ENCODE data around the gene RRAGD.

RRAGD gene

DNA sequence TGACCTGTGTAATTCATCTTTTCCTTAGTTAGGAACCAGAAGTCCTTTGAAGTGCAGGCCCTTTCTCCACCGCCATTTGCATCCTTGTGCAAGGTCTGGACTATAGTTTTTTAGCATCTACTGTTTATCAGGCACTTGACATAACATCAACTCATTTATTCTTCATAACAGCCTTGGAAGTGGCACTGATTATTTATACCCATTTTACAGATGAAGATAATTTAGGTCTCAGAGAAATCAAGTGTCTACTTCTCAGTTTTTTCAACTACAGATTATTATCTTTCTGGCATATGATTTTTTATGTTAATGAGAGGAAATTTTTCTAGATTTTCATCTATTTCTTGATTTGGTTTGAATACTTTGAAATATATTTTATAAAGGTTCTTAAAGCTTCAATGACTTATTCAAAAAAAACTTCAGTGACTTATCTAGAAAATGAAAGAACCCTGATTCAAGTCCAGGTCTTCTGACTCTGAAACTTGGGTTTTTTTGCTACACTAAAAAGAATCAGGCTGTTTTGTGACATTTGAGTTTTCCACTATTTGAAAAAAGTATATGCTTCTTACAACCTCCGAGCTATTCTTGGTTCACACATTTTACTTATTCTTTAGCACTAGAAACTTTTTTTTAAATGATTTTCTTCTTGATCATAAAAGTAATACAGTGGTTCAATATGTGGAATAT is 56.4 kb downstream of the RRAGD start:
- Histone ChIP-seq H3K4me1 (ENCODE audit: insufficient read depth, low read length) (peaks cover 11% of the 10 kb centered on the region; the same call in 1 of the 2 replicates), H3K36me3 (ENCODE audit: insufficient read depth, low read length) (no peaks in the 10 kb centered on the region), H3K4me3 (ENCODE audit: low read length) (no peak overlapping the region), H3K9ac (ENCODE audit: low read depth, low read length) (no peak overlapping the region), H3K27ac (ENCODE audit: low read depth, low read length) (no peak overlapping the region), H3K9me3 (ENCODE audit: insufficient read depth, low read depth, low read length) (no peaks in the 10 kb centered on the region), H3K27me3 (ENCODE audit: insufficient read depth, low read length) (peaks cover 27% of the 10 kb centered on the region)
- WGBS, result 76% methylated on average over 1 of the region's 2 CpGs

DNA sequence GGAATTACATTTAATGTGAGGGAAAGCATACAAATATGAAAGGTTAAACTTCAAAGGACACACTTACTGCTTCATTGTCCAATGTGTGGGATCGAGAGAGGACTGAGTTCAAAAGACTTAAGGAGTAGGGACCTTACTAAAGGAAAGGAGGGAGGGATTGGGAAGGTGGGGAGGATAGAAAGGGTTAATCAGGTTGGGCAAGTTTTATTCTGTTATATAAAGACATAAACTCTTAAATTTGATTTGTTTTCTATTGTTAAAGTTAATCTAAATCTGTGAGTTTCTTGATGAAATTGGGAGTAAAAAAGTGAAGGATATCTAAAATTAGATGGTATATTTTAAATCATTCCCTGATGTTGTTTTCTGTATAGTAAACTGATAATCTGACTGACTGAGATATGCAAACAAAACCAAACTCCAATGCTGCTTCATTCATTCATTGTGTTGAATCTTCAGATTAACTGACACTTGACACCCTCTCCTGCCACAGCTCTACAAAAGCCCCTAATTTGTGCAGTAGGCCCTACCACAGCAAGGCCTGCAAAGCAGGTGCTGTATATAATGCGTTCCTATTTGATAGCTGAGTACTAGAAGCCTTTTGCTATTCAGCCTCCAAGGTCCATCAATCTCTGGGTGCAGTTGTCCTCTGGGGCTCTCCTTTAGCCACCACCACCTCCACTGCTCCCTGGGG is 58.2 kb downstream of the RRAGD start:
- H3K4me3 ChIP-seq (ENCODE audit: low read length), result no peak overlapping the region

DNA sequence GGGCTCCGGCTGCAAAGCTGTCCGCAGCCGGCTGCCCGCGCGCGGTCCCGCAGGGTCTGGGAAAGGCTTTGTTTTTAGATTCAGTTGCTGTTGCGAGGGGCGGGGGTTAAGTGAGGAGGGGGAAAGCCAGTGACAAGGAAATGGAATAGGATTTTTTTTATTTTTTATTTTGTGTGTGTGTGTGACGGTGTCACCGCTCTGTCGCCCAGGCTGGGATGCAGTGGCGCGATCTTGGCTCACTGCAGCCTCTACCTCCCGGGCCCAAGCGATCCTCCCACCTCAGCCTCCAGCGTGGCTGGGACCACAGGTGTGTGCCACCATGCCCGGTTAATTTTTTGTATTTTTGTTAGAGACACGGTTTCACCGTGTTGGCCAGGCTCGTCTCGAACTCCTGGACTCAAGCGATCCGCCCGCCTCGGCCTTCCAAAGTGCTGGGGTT is 58.9 kb downstream of the RRAGD start:
- peak overlapping the region; percentile 97 for H3K9ac ChIP-seq (ENCODE audit: low read depth, low read length)

More for the DNA sequence above, 58.2 kb downstream of the RRAGD start:
- H3K9ac ChIP-seq (ENCODE audit: low read depth, low read length), result no peak overlapping the region
- WGBS, result 87% methylated on average over 2 of the region's 2 CpGs
- peaks cover 6% of the 10 kb centered on the region; the same call in 1 of the 2 replicates for H3K4me1 ChIP-seq (ENCODE audit: insufficient read depth, low read length)
- H3K9me3 ChIP-seq (ENCODE audit: insufficient read depth, low read depth, low read length), result no peaks in the 10 kb centered on the region
- H3K36me3 ChIP-seq (ENCODE audit: insufficient read depth, low read length), result no peaks in the 10 kb centered on the region
- H3K27me3 ChIP-seq (ENCODE audit: insufficient read depth, low read length), result peaks cover 27% of the 10 kb centered on the region
- H3K27ac ChIP-seq (ENCODE audit: low read depth, low read length), result no peak overlapping the region

DNA sequence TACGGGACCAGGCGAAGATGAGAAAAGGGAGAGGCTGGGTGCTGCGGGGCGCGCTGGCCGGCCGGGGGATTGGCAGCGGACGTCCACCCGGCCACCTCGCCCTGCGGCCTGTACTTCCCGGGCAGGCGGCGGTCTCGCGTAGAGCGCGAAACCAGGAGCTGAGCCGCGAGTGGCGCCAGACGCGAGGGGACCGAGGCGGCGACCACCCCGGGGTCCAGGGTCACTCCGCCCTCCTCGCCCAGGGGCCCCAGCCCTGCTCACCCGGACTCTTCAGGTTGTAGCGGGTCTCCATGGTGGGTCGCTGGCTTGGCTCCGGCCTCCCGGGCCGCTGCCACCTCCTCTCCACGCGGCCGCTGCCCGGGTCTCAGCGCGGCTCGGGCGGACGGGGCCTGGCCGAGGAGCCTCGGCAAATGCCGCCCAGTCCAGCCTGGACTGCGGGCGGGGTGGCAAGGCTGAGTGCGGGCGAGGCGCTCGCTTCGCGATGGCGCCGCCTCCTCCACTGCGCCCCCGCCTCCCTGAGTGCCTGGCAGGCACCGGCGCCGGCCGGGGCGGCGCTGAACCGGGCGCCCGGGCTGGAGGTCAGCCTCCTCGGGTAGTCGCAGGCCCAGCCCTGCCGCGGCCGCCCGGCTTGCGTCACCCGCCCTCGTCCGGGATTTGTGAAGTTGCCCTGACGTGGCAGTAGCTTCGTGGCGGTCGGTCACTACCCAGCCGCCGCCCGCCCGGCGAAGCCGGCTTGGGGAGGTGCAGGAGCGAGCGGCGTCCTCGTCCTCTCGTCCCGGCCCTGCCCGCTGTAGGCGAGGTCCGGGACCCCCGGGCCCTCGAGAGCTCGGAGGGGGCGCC is 59.6 kb downstream of the RRAGD start, which contains the start of gene UBE2J1:
TSS of gene UBE2J1 (minus strand) at position 445 of the 840 bp plus-strand sequence. CDS start at position 292, 153 bp downstream.
- whole genome bisulfite sequencing, result under 1% methylated on average over 102 of the region's 102 CpGs
- H3K9me3 ChIP-seq (ENCODE audit: insufficient read depth, low read depth, low read length), result no peaks in the 10 kb centered on the region
- peaks cover 27% of the 10 kb centered on the region for H3K27me3 ChIP-seq (ENCODE audit: insufficient read depth, low read length)
- no peaks in the 10 kb centered on the region for H3K36me3 ChIP-seq (ENCODE audit: insufficient read depth, low read length)
- H3K4me3 ChIP-seq (ENCODE audit: low read length), result peak within 1 kb of the TSS; percentile 79
- H3K4me1 ChIP-seq (ENCODE audit: insufficient read depth, low read length), result peaks cover 16% of the 10 kb centered on the region; the same call in 1 of the 2 replicates
- peak within 1 kb of the TSS; percentile 75 for H3K27ac ChIP-seq (ENCODE audit: low read depth, low read length)
- H3K9ac ChIP-seq (ENCODE audit: low read depth, low read length), result peak within 1 kb of the TSS; percentile 97

More for the DNA sequence above, 58.9 kb downstream of the RRAGD start:
- H3K9me3 ChIP-seq (ENCODE audit: insufficient read depth, low read depth, low read length), result no peaks in the 10 kb centered on the region
- H3K27ac ChIP-seq (ENCODE audit: low read depth, low read length), result peak overlapping the region; percentile 75
- peak overlapping the region; percentile 79 for H3K4me3 ChIP-seq (ENCODE audit: low read length)
- 55% methylated on average over 27 of the region's 27 CpGs for WGBS
- no peaks in the 10 kb centered on the region for H3K36me3 ChIP-seq (ENCODE audit: insufficient read depth, low read length)
- H3K27me3 ChIP-seq (ENCODE audit: insufficient read depth, low read length), result peaks cover 27% of the 10 kb centered on the region
- peaks cover 11% of the 10 kb centered on the region; the same call in 1 of the 2 replicates for H3K4me1 ChIP-seq (ENCODE audit: insufficient read depth, low read length)

DNA sequence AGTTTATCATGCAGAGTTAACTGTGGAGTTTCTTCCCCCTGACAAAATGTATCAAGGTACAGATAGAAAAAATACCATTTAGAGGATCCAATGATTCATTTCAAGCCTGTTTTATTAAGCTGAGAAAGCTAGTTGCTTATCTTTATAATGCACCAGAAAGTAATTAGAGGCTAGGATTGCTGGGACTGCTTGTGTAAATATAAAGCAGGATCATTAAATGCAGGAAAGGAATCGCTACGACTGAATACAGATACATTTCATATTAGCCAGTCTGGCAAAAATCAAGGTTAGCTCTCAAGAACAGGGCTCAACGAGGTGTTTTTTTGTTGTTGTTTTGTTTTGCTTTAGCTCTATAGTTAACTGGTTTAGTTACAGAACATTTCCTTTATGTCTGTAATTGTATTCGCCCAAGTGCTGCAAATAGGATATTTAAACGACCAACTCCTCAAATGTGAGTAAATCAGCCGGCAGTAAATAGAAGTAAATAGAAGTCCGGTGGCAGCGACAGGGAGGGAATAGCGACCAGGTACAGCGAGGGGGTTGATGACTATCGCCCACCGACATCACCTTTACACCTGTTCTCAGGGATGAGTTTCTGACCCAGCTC is 60.3 kb downstream of the RRAGD start:
- Histone ChIP-seq H3K4me1 (ENCODE audit: insufficient read depth, low read length) (peaks cover 16% of the 10 kb centered on the region; the same call in 1 of the 2 replicates), H3K27ac (ENCODE audit: low read depth, low read length) (no peak overlapping the region)
- WGBS, result 19% methylated on average over 10 of the region's 12 CpGs

DNA sequence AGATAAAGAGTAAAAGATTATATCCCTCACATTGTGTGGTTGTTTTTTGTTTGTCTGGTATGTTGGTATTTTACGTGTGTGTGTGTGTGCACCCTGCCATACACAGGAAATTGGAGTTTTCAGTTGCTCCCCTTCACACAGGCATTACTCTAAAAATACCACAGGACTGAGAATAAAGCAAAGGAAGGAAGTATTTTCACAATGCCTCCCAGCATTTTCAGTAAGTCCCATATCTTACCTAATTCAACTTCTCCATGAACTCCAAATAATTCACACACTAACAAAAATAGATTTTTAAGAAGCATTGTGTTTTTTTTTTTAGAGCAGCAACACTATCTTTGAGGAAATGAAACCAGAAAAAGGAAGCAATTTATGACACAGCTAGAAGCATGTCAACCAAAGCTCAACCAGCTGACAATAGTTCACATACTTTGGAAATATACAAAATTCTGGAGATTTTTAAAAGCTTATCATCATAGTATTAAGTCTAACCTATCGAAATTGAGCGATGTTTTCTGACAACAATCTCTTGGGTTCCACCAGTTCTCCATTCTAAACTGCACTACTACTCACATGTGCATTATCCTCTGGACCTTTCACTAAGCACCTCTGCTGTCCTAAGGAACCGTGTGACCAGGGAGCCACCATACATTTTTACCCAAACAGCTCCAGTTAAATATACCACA is 61.6 kb downstream of the RRAGD start:
- WGBS, result 90% methylated on average over 3 of the region's 4 CpGs
- Histone ChIP-seq H3K4me3 (ENCODE audit: low read length) (no peak overlapping the region; the same call in 1 of the 2 replicates), H3K27ac (ENCODE audit: low read depth, low read length) (no peak overlapping the region), H3K27me3 (ENCODE audit: insufficient read depth, low read length) (peaks cover 27% of the 10 kb centered on the region), H3K4me1 (ENCODE audit: insufficient read depth, low read length) (peaks cover 24% of the 10 kb centered on the region; the same call in 1 of the 2 replicates), H3K9me3 (ENCODE audit: insufficient read depth, low read depth, low read length) (no peaks in the 10 kb centered on the region), H3K36me3 (ENCODE audit: insufficient read depth, low read length) (no peaks in the 10 kb centered on the region), H3K9ac (ENCODE audit: low read depth, low read length) (no peak overlapping the region)

More for the DNA sequence above, 60.3 kb downstream of the RRAGD start:
- no peaks in the 10 kb centered on the region for H3K9me3 ChIP-seq (ENCODE audit: insufficient read depth, low read depth, low read length)
- H3K9ac ChIP-seq (ENCODE audit: low read depth, low read length), result peak overlapping the region; percentile 97
- peaks cover 27% of the 10 kb centered on the region for H3K27me3 ChIP-seq (ENCODE audit: insufficient read depth, low read length)
- H3K4me3 ChIP-seq (ENCODE audit: low read length), result peak overlapping the region; percentile 79
- H3K36me3 ChIP-seq (ENCODE audit: insufficient read depth, low read length), result no peaks in the 10 kb centered on the region

DNA sequence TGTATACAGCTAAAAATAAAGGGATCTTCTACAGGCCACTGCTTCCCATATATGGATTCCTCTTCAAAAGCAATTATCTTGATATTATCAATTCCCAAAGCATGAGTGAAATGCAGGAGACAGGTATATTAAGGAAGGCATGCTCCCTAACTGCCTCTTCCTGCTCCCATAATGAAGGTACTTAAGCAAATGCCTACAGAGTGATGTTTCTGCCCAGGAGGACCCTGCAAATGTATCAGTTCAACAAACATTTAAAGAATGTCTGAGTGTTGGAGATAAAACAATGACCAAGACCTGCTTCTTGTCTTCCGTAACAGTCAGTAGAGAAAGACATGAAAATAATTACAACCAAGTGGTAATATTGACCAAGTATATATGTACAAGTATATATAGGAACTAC is 63.7 kb downstream of the RRAGD start:
- H3K27ac ChIP-seq (ENCODE audit: low read depth, low read length), result no peak overlapping the region
- no peak overlapping the region for H3K9ac ChIP-seq (ENCODE audit: low read depth, low read length)
- H3K9me3 ChIP-seq (ENCODE audit: insufficient read depth, low read depth, low read length), result no peaks in the 10 kb centered on the region
- no peaks in the 10 kb centered on the region for H3K36me3 ChIP-seq (ENCODE audit: insufficient read depth, low read length)
- H3K27me3 ChIP-seq (ENCODE audit: insufficient read depth, low read length), result peaks cover 22% of the 10 kb centered on the region
- H3K4me1 ChIP-seq (ENCODE audit: insufficient read depth, low read length), result peaks cover 24% of the 10 kb centered on the region; the same call in 1 of the 2 replicates
- H3K4me3 ChIP-seq (ENCODE audit: low read length), result no peak overlapping the region
- WGBS, result no CpG with 5 or more reads among the region's 1 CpG

DNA sequence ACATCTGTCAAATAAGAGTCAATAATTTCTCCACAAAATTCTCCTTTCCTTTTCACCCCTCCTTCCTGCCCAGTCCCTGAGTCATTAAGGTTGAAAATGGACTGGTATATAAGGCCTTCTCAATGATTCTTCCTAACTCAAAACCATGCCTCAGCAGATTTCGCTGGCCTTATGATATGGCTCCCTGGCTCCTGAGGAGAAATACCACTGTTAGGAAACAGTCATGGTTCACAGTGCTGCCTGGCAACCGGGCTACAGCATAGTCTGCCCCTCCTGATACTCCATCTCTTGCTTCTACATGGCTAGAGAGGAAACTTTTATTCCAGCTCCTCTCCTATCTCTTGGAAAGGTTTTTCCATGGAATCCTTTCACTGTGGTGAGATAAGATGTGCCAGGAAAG is 64.2 kb downstream of the RRAGD start:
- Histone ChIP-seq H3K36me3 (ENCODE audit: insufficient read depth, low read length) (no peaks in the 10 kb centered on the region), H3K27me3 (ENCODE audit: insufficient read depth, low read length) (peaks cover 17% of the 10 kb centered on the region), H3K9ac (ENCODE audit: low read depth, low read length) (no peak overlapping the region), H3K4me1 (ENCODE audit: insufficient read depth, low read length) (peaks cover 24% of the 10 kb centered on the region; the same call in 1 of the 2 replicates), H3K4me3 (ENCODE audit: low read length) (no peak overlapping the region), H3K9me3 (ENCODE audit: insufficient read depth, low read depth, low read length) (no peaks in the 10 kb centered on the region), H3K27ac (ENCODE audit: low read depth, low read length) (no peak overlapping the region)
- 72% methylated on average over 2 of the region's 2 CpGs for WGBS

DNA sequence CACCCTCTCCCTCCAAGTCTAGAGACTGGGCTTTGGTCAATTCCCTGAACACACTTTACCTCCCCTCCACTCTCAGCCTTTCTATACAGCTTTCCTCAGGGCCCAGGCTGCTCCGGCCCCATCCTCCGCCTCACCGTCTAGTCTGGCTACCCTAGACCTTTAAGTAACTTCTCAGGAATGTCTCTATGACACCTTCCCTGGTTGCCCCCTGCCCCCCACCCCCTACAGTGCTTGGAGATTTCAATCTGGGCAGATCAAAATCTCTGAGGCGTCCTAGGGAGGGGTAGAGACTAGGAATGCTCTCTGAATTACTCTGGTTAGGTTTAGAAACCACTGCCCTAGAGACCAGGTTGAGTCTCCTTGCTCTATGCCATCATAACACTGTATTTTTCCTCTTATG is 65.6 kb downstream of the RRAGD start:
- Histone ChIP-seq H3K4me1 (ENCODE audit: insufficient read depth, low read length) (peaks cover 21% of the 10 kb centered on the region; the same call in 1 of the 2 replicates), H3K27me3 (ENCODE audit: insufficient read depth, low read length) (peaks cover 5% of the 10 kb centered on the region), H3K27ac (ENCODE audit: low read depth, low read length) (no peak overlapping the region), H3K9ac (ENCODE audit: low read depth, low read length) (no peak overlapping the region), H3K36me3 (ENCODE audit: insufficient read depth, low read length) (peaks cover 9% of the 10 kb centered on the region; the same call in 1 of the 2 replicates), H3K4me3 (ENCODE audit: low read length) (no peak overlapping the region), H3K9me3 (ENCODE audit: insufficient read depth, low read depth, low read length) (no peaks in the 10 kb centered on the region)
- 61% methylated on average over 4 of the region's 4 CpGs for WGBS

DNA sequence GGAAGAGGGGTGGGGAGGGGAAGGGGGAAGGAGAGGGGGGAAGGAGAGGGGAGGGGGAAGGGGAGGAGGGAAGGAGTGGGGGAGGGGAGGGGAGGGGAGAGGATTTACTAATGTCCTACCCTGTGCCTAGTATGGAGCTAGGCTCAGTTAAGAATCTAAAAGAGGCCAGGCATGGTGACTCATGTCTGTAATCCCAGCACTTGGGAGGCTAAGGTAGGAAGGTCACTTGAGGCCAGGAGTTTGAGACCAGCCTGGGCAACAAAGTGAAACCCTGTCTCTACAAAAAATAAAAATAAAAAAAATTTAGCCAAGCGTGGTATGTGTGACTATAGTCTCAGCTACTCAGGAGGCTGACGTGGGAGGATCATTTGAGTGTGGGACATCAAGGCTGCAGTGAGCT is 72.5 kb downstream of the RRAGD start:
- peaks cover 51% of the 10 kb centered on the region for H3K36me3 ChIP-seq (ENCODE audit: insufficient read depth, low read length)
- no peak overlapping the region for H3K27ac ChIP-seq (ENCODE audit: low read depth, low read length)
- WGBS, result 91% methylated on average over 2 of the region's 2 CpGs
- no peaks in the 10 kb centered on the region for H3K9me3 ChIP-seq (ENCODE audit: insufficient read depth, low read depth, low read length)
- H3K4me1 ChIP-seq (ENCODE audit: insufficient read depth, low read length), result no peaks in the 10 kb centered on the region
- no peak overlapping the region for H3K4me3 ChIP-seq (ENCODE audit: low read length)
- H3K9ac ChIP-seq (ENCODE audit: low read depth, low read length), result no peak overlapping the region
- no peaks in the 10 kb centered on the region for H3K27me3 ChIP-seq (ENCODE audit: insufficient read depth, low read length)
